Pancreas (tissue), 10 donors: ENCODE data around the gene CES2. TPM values are rescaled to one million over a fixed set of nuclear protein-coding genes. Genes with fewer than 3 reads are reported as not detected.
"Not testable (repeated sequence)": the region's sequence is repeated elsewhere in the genome, so short reads cannot be mapped to it uniquely, and the experiment has no call there.

Experiments used
- ATAC-seq, 4 donors: fragments of 200-7000 bp; cut with Tn5 transposase; one replicate each; pipeline versions ENCODE4 v1.8.0 to v1.9.1; 2020; ENCODE audit warnings: mild to moderate bottlenecking in 4 of 4, moderate library complexity in 4 of 4
- DNase-seq, 6 donors: peaks; one replicate each; pipeline ENCODE4 v3.0.0-alpha.2; 2020
- FAIRE-seq: peaks from 2 replicates; lab custom pipeline; 2012; peaks lifted over from hg19 to GRCh38; lab: Jason Lieb, UNC
- H3K27ac ChIP-seq, 4 donors: fragments of 200-600 bp; sonication (generic); 1 replicate in 3 of 4; 2 replicates in 1 of 4; pipeline versions ENCODE4 v1.5.0 to v1.8.0; 2020
- H3K27me3 ChIP-seq, 4 donors: fragments of 200-600 bp; one replicate each; pipeline ENCODE4 v1.8.0; 2021
- H3K36me3 ChIP-seq, 3 donors: fragments of 200-600 bp; sonication (generic) in 1 of 3; one replicate each; pipeline versions ENCODE4 v1.5.0 to v1.8.0; 2020 to 2021
- H3K4me1 ChIP-seq, 3 donors: fragments of 200-600 bp; one replicate each; pipeline ENCODE4 v1.8.0; 2021
- H3K4me3 ChIP-seq, 4 donors: fragments of 200-600 bp; sonication (generic) in 2 of 4; one replicate each; pipeline versions ENCODE4 v1.5.0 to v1.8.0; 2020 to 2021
- H3K9me3 ChIP-seq, 4 donors: fragments of 200-600 bp; one replicate each; pipeline ENCODE4 v1.8.0; 2021
- WGBS, 2 donors: extraction: QIAGEN DNeasy Blood & Tissue Kit; methylation state at CpG; one replicate each; pipeline ENCODE4 v1.1.7; 2013; 5-methylcytosine and 5-hydroxymethylcytosine counted together
- intact Hi-C, 3 donors: fragments of 100-400 bp; cut with DNase I; formaldehyde crosslinking; loops; one replicate each; pipeline versions ENCODE4 v1.11.1 to v1.14.2; 2022
- polyA plus RNA-seq, 2 donors: library from polyadenylated mRNA; stranded (reverse); fragments of 200-250 nt; gene quantifications; one replicate each; pipeline ENCODE4 v1.2.3, GENCODE V29; 2013
- total RNA-seq, 6 donors: library from RNA; stranded (reverse); fragmentation: NEBNext Ultra II Directional in 4 of 6; extraction: Animal tissue kit (Norgen Biotek cat#: 25700) in 4 of 6; gene quantifications; one replicate each; pipeline versions ENCODE4 v1.2.1 to v1.2.4, GENCODE V29; 2021 to 2023
- TF ChIP-seq, protein P1 (sequence below), 4 donors: fragments of 200-600 bp; sonication (generic) in 3 of 4; IDR thresholded peaks; one replicate each; pipeline versions ENCODE4 v1.5.0 to v1.8.0; 2021; ENCODE audit warnings: antibody characterized with exemption in 4 of 4
- donor health status: healthy with polysubstance abuse.
- donor health status: DM: no; HTN: no; CAD: no; lungs with moderate emphysema.
- donor health status: DM: no; HTN: no; CAD: no.
- donor health status: control.
- donor health status: control.
- donor health status: Bipolar disorder and iron deficiency.
- donor health status: DM: yes; HTN: yes; CAD: no.
- donor health status: DM: no; HTN: no; CAD: no.
- donor health status: DM: no; HTN: no; CAD: no.
- donor health status: DM: yes; HTN: yes; CAD: no.

CES2 gene
- total and polyA plus RNA-seq, 8 donors = 14.3 to 23.1 (median 17.3) TPM

DNA sequence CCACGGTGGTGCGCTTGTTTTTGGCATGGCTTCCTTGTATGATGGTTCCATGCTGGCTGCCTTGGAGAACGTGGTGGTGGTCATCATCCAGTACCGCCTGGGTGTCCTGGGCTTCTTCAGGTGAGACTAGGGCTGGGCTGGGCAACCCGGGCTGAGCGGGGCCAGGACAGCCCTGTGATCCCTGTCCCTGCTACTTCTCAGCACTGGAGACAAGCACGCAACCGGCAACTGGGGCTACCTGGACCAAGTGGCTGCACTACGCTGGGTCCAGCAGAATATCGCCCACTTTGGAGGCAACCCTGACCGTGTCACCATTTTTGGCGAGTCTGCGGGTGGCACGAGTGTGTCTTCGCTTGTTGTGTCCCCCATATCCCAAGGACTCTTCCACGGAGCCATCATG lies 4.9 kb downstream of the CES2 start:
- H3K9me3 ChIP-seq = no peaks in the 10 kb centered on the region
- TF ChIP-seq, protein P1, sequence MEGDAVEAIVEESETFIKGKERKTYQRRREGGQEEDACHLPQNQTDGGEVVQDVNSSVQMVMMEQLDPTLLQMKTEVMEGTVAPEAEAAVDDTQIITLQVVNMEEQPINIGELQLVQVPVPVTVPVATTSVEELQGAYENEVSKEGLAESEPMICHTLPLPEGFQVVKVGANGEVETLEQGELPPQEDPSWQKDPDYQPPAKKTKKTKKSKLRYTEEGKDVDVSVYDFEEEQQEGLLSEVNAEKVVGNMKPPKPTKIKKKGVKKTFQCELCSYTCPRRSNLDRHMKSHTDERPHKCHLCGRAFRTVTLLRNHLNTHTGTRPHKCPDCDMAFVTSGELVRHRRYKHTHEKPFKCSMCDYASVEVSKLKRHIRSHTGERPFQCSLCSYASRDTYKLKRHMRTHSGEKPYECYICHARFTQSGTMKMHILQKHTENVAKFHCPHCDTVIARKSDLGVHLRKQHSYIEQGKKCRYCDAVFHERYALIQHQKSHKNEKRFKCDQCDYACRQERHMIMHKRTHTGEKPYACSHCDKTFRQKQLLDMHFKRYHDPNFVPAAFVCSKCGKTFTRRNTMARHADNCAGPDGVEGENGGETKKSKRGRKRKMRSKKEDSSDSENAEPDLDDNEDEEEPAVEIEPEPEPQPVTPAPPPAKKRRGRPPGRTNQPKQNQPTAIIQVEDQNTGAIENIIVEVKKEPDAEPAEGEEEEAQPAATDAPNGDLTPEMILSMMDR (IDR thresholded peaks at IDR 0.05) = no peak
- H3K27me3 ChIP-seq = no peaks in the 10 kb centered on the region
- peaks cover 0 to 35% (median 27%) of the 10 kb centered on the region in 3 donors for H3K36me3 ChIP-seq
- no peak overlapping the region for H3K4me3 ChIP-seq
- intact Hi-C loops = no loop called here
- no peak for FAIRE-seq
- H3K27ac ChIP-seq = no peak overlapping the region
- no peak for ATAC-seq
- peaks cover 0 to 13% (median 4%) of the 10 kb centered on the region in 3 donors for H3K4me1 ChIP-seq
- peak in 1 of 6 donors; percentile 14 for DNase-seq
- WGBS, 2 donors = 94% methylated on average over 16 of the region's 16 CpGs

DNA sequence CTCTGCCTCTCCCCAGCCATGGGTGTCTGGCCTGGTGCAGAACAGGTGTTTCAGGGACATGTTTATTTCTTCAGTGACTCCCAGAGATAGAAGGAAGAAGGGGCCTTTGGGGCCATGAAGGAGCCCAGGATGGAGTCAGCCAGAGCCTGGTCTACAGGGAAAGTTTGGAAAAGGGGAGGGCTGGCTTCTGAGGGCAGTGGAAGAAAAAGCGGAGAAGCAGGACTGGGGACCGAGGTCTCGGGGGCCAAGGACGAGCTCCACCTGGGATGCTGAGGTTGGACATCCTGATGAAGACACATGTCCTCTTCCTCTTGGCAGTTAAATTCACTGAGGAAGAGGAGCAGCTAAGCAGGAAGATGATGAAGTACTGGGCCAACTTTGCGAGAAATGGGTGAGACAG lies 7.7 kb downstream of the CES2 start:
- H3K36me3 ChIP-seq = peaks cover 0 to 35% (median 27%) of the 10 kb centered on the region in 3 donors
- intact Hi-C loops = no loop called here
- H3K9me3 ChIP-seq = no peaks in the 10 kb centered on the region
- no peak for ATAC-seq
- H3K4me3 ChIP-seq = no peak overlapping the region
- no peaks in the 10 kb centered on the region for H3K4me1 ChIP-seq
- 84 to 89% methylated on average over 5 of the region's 5 CpGs for WGBS, 2 donors
- no peaks in the 10 kb centered on the region for H3K27me3 ChIP-seq
- peak in 1 of 6 donors; percentile 29 for DNase-seq
- FAIRE-seq = no peak
- TF ChIP-seq, protein P1 (IDR thresholded peaks at IDR 0.05) = no peak
- H3K27ac ChIP-seq = no peak overlapping the region

DNA sequence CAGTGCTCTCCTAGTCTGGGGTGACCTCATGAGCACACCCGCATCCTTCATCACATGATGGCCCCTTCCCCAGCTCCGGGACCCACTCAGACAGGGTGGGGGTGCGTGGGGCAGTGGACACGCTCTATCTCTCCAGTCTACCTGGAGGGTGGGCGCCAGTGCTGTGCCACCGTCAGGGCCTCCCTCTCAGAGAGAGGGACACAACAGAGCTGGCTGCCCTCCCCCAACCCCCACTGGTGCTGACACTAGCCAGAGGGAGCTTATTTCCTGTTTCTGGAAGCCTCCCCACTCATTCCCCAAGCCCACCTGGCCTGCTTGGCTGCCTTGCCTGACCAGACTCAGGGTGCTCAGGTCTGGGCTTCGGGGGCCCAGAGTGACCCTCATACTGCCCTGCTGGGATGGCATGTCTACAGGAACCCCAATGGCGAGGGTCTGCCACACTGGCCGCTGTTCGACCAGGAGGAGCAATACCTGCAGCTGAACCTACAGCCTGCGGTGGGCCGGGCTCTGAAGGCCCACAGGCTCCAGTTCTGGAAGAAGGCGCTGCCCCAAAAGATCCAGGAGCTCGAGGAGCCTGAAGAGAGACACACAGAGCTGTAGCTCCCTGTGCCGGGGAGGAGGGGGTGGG lies 8.2 kb downstream of the CES2 start:
- ATAC-seq (no peak), DNase-seq (peak in 1 of 6 donors; percentile 66), FAIRE-seq (no peak)
- H3K27ac ChIP-seq = no peak overlapping the region
- H3K9me3 ChIP-seq = no peaks in the 10 kb centered on the region
- peaks cover 0 to 2% (median 0%) of the 10 kb centered on the region in 3 donors for H3K4me1 ChIP-seq
- H3K36me3 ChIP-seq = peaks cover 0 to 35% (median 27%) of the 10 kb centered on the region in 3 donors
- H3K27me3 ChIP-seq = no peaks in the 10 kb centered on the region
- TF ChIP-seq, protein P1 (IDR thresholded peaks at IDR 0.05) = no peak
- 91 to 93% methylated on average over 15 of the region's 15 CpGs for WGBS, 2 donors
- intact Hi-C loops = no loop called here
- no peak overlapping the region for H3K4me3 ChIP-seq

DNA sequence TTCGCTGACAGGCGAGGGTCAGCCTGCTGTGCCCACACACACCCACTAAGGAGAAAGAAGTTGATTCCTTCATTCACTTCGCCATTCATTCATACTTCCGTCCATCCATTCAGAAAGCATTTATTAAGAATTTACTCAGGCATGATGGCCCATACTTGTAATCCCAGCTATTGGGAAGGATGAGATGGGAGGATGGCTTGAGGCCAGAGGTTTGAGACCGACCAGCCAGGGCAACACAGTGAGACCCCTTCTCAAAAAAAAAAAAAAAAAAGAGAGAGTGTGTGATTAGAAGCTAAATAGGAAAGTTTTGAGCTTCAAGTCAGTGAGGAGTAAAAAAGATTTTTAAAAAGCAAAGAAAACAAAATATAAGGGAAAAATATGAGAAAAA lies 8.7 kb downstream of the CES2 start:
- DNase-seq (no peak), ATAC-seq (no peak), FAIRE-seq (no peak)
- WGBS, 2 donors = 88 to 90% methylated on average over 5 of the region's 5 CpGs
- no peaks in the 10 kb centered on the region for H3K27me3 ChIP-seq
- intact Hi-C loops = no loop called here
- H3K27ac ChIP-seq = no peak overlapping the region
- TF ChIP-seq, protein P1 (IDR thresholded peaks at IDR 0.05) = no peak
- peaks cover 0 to 5% (median 0%) of the 10 kb centered on the region in 3 donors for H3K4me1 ChIP-seq
- H3K4me3 ChIP-seq = no peak overlapping the region
- no peaks in the 10 kb centered on the region for H3K9me3 ChIP-seq
- peaks cover 0 to 35% (median 27%) of the 10 kb centered on the region in 3 donors for H3K36me3 ChIP-seq

DNA sequence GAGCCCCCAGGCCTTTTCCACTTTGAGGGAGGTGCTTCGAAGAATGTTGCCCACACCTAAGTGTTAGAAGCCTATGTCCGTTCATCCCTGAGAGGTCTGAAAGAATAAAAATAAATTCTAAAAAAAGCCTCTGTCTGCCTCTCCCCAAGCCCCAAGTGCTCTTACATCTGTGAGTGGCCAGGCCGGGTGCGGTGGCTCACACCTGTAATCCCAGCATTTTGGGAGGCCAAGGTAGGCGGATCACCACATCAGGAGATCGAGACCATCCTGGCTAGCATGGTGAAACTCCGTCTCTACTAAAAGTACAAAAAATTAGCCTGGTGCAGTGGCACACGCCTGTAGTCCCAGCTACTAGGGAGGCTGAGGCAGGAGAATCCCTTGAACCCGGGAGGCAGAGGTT lies 9.7 kb downstream of the CES2 start:
- H3K27me3 ChIP-seq, intact Hi-C loops, H3K27ac ChIP-seq, H3K9me3 ChIP-seq, ATAC-seq, H3K4me3 ChIP-seq, H3K4me1 ChIP-seq, FAIRE-seq: not testable (repeated sequence)
- H3K36me3 ChIP-seq = peaks cover 0 to 30% (median 27%) of the 10 kb centered on the region in 3 donors
- 76 to 88% methylated on average over 9 of the region's 9 CpGs for WGBS, 2 donors
- peak in 1 of 6 donors; percentile 12 for DNase-seq
